H1 (cell line): ENCODE results near the gene ATM.

ENCODE experiments used
- EGR1 ChIP-seq: IDR thresholded peaks from 2 replicates; pipeline ENCODE4 v1.6.1; 2011; ENCODE audit warnings: low read depth, low read length, borderline replicate concordance
- EZH2 ChIP-seq: fragments of 200-600 bp; sonication (generic); IDR thresholded peaks from 2 replicates; pipeline ENCODE4 v1.7.1; 2012; ENCODE audit warnings: low read depth, mild to moderate bottlenecking, moderate library complexity, low read length, inconsistent platforms; ENCODE audit not compliant: severe bottlenecking
- GTF2F1 ChIP-seq: IDR thresholded peaks from 2 replicates; pipeline ENCODE4 v1.6.1; 2012; ENCODE audit warnings: low read depth, low read length, improper control_type of control experiment, borderline replicate concordance
- POLR2AphosphoS5 ChIP-seq: IDR thresholded peaks from 2 replicates; pipeline ENCODE4 v1.6.1; 2011; ENCODE audit warnings: low read depth, low read length
- RBBP5 ChIP-seq: IDR thresholded peaks from 2 replicates; pipeline ENCODE4 v1.7.1; 2012; ENCODE audit warnings: low read depth, mild to moderate bottlenecking, inconsistent platforms, low read length, moderate library complexity, borderline replicate concordance
- SIN3A ChIP-seq, 2 experiments: IDR thresholded peaks in 1 of 2; conservative IDR thresholded peaks in 1 of 2; 2 replicates each; pipeline ENCODE4 v1.6.1; 2011 to 2012; ENCODE audit warnings: low read length in 2 of 2, improper control_type of control experiment in 1 of 2, low read depth in 1 of 2, mild to moderate bottlenecking in 1 of 2
- SRF ChIP-seq: IDR thresholded peaks from 2 replicates; pipeline ENCODE4 v1.6.1; 2011; ENCODE audit warnings: mild to moderate bottlenecking, low read depth, low read length, moderate library complexity
- TAF7 ChIP-seq: optimal IDR thresholded peaks from 2 replicates; pipeline ENCODE3; 2011; ENCODE audit warnings: low read depth, mild to moderate bottlenecking, inconsistent platforms, low read length, moderate library complexity, borderline replicate concordance
- TF ChIP-seq, protein P1 (sequence below), 3 experiments: IDR thresholded peaks; 1 replicate in 2 of 3; 2 replicates in 1 of 3; pipeline versions ENCODE4 v1.5.1 to v1.6.1; 2011; ENCODE audit warnings: low read length in 3 of 3, mild to moderate bottlenecking in 3 of 3, inconsistent platforms in 2 of 3, low read depth in 1 of 3, moderate library complexity in 1 of 3; ENCODE audit not compliant: insufficient read depth in 1 of 3; ENCODE audit errors: control extremely low read depth in 1 of 3
- TF ChIP-seq, protein P2 (sequence below): IDR thresholded peaks from 2 replicates; pipeline ENCODE4 v1.6.1; 2012; ENCODE audit warnings: inconsistent platforms

DNA sequence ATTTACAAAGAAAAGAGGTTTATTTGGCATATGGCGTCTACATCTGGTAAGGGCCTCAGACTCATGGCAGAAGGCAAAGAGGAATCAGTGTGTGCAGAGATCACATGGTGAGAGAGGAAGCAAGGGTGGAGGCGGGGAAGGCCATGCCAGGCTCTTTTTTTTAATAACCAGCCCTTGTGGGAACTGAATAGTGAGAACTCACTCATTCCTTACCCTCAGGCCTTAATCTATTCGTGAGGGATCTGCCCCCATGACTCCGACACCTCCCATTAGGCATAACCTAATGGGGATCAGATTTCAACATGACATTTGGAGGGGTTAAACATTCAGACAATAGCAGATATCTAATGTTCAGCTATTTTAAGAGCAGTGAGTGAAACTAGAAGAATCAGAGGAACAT is 55.7 kb downstream of the ATM start:
- no peak for TF ChIP-seq SIN3A (conservative IDR thresholded peaks at IDR 0.05 in 1 of 2, IDR thresholded peaks at IDR 0.05 in 1 of 2; ENCODE audit: low read depth in 1 of 2, low read length in 2 of 2)
- no peak for TF ChIP-seq POLR2AphosphoS5
- TF ChIP-seq, protein P1, sequence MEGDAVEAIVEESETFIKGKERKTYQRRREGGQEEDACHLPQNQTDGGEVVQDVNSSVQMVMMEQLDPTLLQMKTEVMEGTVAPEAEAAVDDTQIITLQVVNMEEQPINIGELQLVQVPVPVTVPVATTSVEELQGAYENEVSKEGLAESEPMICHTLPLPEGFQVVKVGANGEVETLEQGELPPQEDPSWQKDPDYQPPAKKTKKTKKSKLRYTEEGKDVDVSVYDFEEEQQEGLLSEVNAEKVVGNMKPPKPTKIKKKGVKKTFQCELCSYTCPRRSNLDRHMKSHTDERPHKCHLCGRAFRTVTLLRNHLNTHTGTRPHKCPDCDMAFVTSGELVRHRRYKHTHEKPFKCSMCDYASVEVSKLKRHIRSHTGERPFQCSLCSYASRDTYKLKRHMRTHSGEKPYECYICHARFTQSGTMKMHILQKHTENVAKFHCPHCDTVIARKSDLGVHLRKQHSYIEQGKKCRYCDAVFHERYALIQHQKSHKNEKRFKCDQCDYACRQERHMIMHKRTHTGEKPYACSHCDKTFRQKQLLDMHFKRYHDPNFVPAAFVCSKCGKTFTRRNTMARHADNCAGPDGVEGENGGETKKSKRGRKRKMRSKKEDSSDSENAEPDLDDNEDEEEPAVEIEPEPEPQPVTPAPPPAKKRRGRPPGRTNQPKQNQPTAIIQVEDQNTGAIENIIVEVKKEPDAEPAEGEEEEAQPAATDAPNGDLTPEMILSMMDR (IDR thresholded peaks at IDR 0.05; ENCODE audit: control extremely low read depth in 1 of 3, insufficient read depth in 1 of 3, low read depth in 1 of 3, low read length in 3 of 3), result no peak
- no peak for TF ChIP-seq GTF2F1
- no peak for TF ChIP-seq EZH2
- no peak for TF ChIP-seq SRF
- TF ChIP-seq, protein P2, sequence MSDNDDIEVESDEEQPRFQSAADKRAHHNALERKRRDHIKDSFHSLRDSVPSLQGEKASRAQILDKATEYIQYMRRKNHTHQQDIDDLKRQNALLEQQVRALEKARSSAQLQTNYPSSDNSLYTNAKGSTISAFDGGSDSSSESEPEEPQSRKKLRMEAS, result no peak
- TF ChIP-seq TAF7, result no peak
- TF ChIP-seq RBBP5, result no peak
- TF ChIP-seq EGR1, result no peak
